Left cardiac atrium (tissue), 4 donors: ENCODE results near the gene RNF157. TPM values are rescaled to one million over a fixed set of nuclear protein-coding genes. Genes with fewer than 3 reads are reported as not detected.

Experiments used
- ATAC-seq, 2 donors: fragments of 200-7000 bp; cut with Tn5 transposase; one replicate each; pipeline ENCODE4 v1.9.1; 2020; ENCODE audit warnings: mild to moderate bottlenecking in 2 of 2, moderate library complexity in 2 of 2
- DNase-seq: peaks from one replicate; pipeline ENCODE4 v3.0.0-alpha.2; 2020
- intact Hi-C, 2 donors: fragments of 100-400 bp; cut with DNase I; formaldehyde crosslinking; loops; one replicate each; pipeline versions ENCODE4 v1.14.1 to v1.15.1; 2022 to 2023
- total RNA-seq, 2 donors: library from RNA; stranded (reverse); fragmentation: NEBNext Ultra II Directional; extraction: Animal tissue kit (Norgen Biotek cat#: 25700); gene quantifications; one replicate each; pipeline ENCODE4 v1.2.1, GENCODE V29; 2021
- donor health status: DM: no; HTN: yes; CAD: no.
- donor health status: DM: no; HTN: yes; CAD: no; lungs with severe emphysema.
- donor health status: DM: yes; HTN: yes; CAD: no.
- donor health status: Dilated cardiomyopathy.

Gene RNF157
- total RNA-seq, 2 donors from 2014 or later, result 11.1 to 19.9 TPM

- intact Hi-C loops, result loop anchor here (5.0 kb wide), 3 partner anchors 60 to 175 kb away; no protein-coding TSS in a partner anchor
- DNase-seq, result no peak
Measured at GRCh38 chr17:76122431-76123190, 117.7 kb downstream of the RNF157 start.

GRCh38 chr17:76121932-76122430 lies 118.3 kb downstream of the RNF157 start:
- intact Hi-C loops, result loop anchor here (1.0 to 5.0 kb wide), 4 partner anchors 60 to 175 kb away; no protein-coding TSS in a partner anchor
- ATAC-seq, result peak; percentile 63 to 66
- no peak for DNase-seq

More at GRCh38 chr17:76122431-76123190, 117.7 kb downstream of the RNF157 start:
- no peak for ATAC-seq

- DNase-seq, result no peak
- ATAC-seq, result no peak
- intact Hi-C loops, result loop anchor here (1.0 to 5.0 kb wide), 4 partner anchors 62 to 177 kb away; no protein-coding TSS in a partner anchor
Measured at GRCh38 chr17:76120658-76121008, 119.7 kb downstream of the RNF157 start.

GRCh38 chr17:76119409-76120371 lies 120.6 kb downstream of the RNF157 start:
- intact Hi-C loops, result loop anchor here (5.0 kb wide), 3 partner anchors 63 to 178 kb away; no protein-coding TSS in a partner anchor
- DNase-seq, result no peak
- ATAC-seq, result no peak

- DNase-seq (no peak), ATAC-seq (no peak)
- intact Hi-C loops, result no loop called here
Measured at GRCh38 chr17:76115138-76115754, 125.0 kb downstream of the RNF157 start.

DNA sequence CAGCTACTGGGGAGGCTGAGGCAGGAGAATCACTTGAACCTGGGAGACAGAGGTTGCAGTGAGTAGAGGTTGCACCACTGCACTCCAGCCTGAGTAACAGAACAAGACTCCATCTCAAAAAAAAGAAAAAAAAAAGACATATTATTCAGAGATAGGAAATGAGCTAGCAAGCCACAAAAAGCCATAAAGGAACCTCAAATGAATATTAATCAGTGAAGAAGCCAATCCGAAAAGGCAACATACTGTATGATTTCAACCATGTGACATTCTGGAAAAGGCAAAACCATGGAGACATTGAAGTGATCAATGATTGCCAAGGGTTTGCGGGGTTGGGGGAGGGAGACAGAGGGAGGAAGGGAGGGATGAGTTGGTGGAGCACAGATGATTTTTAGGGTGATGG lies 128.3 kb downstream of the RNF157 start:
- DNase-seq, result no peak
- intact Hi-C loops, result no loop called here
- ATAC-seq, result no peak

DNA sequence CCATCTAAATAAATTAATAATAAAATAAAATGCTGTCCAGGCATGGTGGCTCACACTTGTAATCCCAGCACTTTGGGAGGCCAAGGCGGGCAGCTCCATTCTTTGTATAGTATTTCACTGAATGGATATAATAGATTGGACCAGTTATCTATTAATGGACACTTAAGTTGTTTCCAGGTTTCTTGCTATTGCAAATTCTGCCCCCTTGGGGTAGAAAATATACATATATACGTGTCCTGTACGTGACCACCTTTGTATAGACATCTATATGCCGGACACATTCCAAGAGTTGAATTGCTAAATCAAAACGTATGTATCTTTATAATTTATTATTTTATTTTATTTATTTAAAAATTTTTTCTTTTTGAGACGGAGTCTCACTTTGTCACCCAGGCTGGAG lies 132.8 kb downstream of the RNF157 start:
- DNase-seq, result no peak
- ATAC-seq, result no peak
- intact Hi-C loops, result no loop called here

DNA sequence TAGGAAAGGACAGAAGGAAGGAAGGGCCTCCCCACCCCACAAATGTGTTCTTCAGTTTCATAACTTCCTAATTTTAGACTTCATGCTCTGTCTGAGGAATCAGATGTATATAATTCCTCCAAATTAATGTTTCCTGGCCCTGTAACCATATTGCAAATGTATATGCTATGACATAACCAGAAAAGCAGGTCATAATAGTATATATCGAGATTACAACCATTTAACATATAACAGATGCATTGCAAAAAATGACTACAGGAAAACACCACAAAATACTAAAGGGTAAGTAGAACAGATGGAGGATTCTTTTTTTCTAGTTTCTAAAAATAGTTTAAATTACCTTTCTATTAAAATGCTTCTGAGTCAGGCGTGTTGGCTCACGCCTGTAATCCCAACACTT lies 133.6 kb downstream of the RNF157 start:
- intact Hi-C loops, result no loop called here
- no peak for ATAC-seq
- no peak for DNase-seq

- intact Hi-C loops, result no loop called here
- no peak for DNase-seq
- no peak for ATAC-seq
Measured at GRCh38 chr17:76104896-76105231, 135.4 kb downstream of the RNF157 start.

DNA sequence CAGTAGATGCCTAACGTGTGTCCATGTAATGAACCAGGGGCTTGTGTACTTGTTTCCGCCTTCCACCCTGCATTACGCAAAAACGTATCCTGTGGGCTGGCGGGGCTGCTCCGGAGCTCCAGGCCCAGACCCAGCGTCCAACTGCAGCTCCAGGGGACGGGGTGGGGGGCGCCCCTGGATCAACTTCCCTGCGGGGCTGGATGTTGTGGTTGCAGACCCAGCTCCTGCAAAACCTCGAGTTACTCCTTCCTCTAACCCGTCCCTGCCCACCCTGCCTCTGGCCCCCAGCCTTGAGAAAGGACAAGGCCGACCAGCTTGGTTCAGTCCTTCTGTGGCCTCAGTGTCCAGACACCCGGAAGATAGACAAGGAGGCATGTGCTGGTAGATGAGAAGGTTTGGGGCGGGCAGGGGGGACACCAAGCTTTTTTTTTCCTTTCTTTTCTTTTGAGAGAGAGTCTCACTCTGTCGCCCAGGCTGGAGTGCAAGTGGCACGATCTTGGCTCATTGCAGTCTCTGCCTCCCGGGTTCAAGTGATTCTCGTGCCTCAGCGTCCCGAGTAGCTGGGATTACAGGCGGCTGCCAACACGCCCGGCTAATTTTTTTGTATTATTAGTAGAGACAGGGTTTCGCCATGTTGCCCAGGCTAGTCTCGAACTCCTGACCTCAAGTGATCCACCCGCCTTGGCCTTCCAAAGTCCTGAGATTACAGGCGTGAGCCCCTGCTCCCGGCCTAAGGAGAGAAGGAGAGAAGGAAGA lies 136.0 kb downstream of the RNF157 start:
- ATAC-seq (peak; percentile 6 to 20), DNase-seq (no peak)
- intact Hi-C loops, result no loop called here

DNA sequence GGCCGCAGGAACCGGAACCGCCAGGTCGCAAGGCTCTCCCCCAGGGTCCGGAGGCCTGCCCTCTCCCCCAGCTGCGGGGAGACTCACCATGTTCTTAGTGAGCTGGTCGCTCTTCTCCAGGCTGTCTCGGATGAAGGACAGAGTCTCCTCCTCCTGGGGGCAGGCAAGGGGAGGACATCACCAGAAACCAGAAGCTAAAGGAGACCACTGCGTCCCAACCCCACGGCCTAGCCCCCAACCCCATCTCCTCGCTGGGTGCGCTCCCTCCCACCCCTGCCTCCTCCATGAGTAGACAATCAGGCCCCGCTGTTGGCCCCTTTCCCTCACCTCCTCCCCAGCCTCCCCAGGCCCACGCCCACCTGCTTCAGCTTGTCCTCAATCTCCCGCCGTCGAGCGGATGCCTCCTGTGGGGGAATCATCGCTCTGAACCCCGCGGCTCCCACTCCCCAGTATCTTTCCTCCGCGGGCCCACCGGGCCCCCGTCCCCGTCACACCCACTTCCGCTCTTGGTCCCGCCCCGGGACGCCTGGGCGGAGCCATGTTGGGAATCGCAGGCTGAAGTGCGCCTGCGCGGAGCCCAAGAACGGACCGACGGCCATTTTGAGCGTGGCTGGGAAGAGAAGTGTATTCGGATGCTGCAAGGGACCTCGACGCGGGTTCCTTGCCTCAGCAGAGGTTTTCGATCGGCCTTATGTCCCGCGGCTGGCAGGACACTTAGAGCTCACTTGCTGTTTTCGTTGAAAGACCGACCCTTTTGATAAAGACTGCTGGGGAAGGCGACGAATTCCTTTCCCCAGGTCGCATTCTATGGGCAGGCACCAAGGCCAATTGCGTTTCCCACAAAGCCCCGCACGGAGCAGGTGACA lies 136.8 kb downstream of the RNF157 start, which contains the start of gene EXOC7:
EXOC7 (minus strand) TSS at position 514 of the 866 bp plus-strand sequence; CDS start at position 419, 95 bp downstream.
- peak; percentile 92 for DNase-seq
- intact Hi-C loops, result no loop called here
- ATAC-seq, result peak; percentile 99

DNA sequence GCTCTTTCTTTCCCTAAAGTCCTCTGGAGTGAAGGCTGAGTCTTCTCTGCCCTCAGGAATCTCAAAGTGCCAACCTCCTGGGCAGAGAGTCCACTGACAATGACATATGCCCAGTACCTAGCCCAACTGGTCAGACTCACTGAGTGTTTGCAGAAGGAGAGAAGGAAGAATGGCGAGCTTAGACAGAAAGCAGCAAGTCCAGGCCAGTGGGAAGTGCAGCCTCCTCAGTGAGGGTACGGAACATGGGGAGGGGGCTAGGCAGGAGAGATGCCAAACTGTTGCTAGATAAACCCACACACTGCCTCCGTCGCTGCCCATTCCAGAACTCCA lies 137.4 kb downstream of the RNF157 start:
- DNase-seq (no peak), ATAC-seq (no peak)
- intact Hi-C loops, result no loop called here

GRCh38 chr17:76097716-76098295 lies 142.5 kb downstream of the RNF157 start:
- ATAC-seq (no peak), DNase-seq (no peak)
- intact Hi-C loops, result no loop called here

DNA sequence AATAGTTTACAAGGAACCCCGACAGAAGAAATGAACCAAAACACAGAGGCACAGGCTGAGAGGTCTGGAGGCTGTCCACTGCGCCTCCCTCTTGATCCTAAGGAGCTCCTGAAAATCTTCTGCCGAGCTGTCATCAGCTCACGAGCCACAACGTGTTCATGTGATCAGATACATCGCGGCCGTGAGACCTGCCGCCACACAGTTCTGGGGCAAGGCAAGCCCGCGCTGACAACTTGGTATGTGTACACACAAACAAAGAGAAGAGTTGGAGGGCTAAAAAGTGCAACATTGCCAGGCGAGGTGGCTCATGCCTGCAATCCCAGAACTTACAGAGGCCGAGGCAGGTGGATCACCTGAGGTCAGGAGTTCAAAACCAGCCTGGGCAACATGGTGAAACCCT lies 144.3 kb downstream of the RNF157 start:
- DNase-seq (no peak), ATAC-seq (no peak)
- intact Hi-C loops, result no loop called here

DNA sequence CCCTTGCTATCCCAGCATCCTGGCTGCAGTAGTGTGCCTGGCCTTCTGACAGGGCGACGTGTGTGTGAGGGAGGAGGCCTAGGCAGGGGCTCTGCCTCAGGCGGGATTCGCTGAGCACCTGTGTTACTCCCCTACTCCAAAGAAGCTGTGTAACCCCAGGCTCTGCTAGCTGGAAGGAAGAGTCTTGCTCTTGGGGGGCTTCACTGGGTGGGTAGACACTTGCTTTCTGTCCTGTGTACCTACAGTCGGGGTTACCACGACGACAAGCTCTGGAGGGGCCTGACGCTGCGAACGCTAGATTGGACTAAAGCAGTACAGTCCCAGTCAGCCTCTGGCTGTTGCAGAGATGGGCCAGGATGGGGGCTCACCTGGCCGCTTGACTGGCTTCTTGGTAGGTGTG lies 146.2 kb downstream of the RNF157 start:
- ATAC-seq, result no peak
- intact Hi-C loops, result no loop called here
- no peak for DNase-seq

GRCh38 chr17:76092526-76093413 lies 147.5 kb downstream of the RNF157 start:
- ATAC-seq, result no peak
- no peak for DNase-seq

More at GRCh38 chr17:76092526-76093413, 147.5 kb downstream of the RNF157 start:
- intact Hi-C loops, result no loop called here
